ENCODE measurements around the gene AICDA.

AICDA gene

DNA sequence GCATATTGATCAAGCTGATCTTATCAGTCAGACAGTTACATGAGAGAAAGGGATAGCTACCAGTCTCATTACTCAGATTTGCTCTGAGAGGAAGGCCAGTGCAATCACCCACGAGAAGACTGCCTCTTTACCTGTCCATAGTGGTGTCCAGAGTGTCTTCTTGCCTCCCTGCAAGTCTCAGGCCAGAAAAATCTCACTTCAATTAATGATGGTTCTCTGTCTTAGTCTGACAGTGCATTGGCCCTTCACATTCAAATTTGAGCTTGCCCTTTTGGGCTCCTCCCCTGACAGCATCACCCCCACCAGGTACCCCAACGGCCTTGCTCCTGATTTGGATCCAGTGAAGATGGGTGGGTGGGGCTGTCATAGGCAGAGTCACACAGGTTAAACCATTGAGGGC lies at the start of gene AICDA:
Gene AICDA (minus strand): TSS at position 231 of the 400 bp plus-strand sequence. CDS start 92 bp downstream, at position 139.
- Histone ChIP-seq H3K4me2 (peak within 1 kb of the TSS; percentile 73), H3K9ac (no peak within 1 kb of the TSS), H3K27me3 (no peaks in the 10 kb centered on the region), H3K27ac (no peak within 1 kb of the TSS), H3K9me3 (no peaks in the 10 kb centered on the region), H3K36me3 (no peaks in the 10 kb centered on the region), H3K4me3 (no peak within 1 kb of the TSS), H3K4me1 (peaks cover 44% of the 10 kb centered on the region), H4K20me1 (no peaks in the 10 kb centered on the region)
- no peak for TF ChIP-seq Cebpa-rat (IDR thresholded peaks at IDR 0.05)

DNA sequence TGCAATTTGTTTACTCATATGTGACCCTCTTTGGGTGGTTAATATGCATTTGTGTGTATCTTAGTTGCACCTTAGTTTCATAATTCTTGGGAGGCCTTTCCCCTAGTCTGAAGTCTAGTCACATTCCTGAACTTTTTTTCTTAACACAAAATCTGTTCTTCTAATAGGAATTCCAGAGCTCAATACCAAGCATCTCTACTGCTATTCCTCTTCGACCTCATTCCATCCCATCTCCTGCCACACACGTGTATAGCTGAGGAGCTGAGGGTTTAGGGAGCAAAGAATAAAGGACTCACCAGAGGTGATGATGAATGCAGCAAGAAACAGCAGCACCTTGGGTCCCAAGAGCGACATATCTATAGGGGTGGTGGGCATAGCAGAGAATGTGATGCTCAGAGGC lies 49.1 kb upstream of the AICDA start:
- Histone ChIP-seq H3K9me3 (no peaks in the 10 kb centered on the region), H3K9ac (no peak overlapping the region), H3K36me3 (no peaks in the 10 kb centered on the region), H3K4me2 (no peak overlapping the region), H3K27ac (no peak overlapping the region), H3K27me3 (no peaks in the 10 kb centered on the region), H3K4me1 (no peaks in the 10 kb centered on the region), H3K4me3 (no peak overlapping the region), H4K20me1 (no peaks in the 10 kb centered on the region)
- no peak for TF ChIP-seq Cebpa-rat (IDR thresholded peaks at IDR 0.05)

DNA sequence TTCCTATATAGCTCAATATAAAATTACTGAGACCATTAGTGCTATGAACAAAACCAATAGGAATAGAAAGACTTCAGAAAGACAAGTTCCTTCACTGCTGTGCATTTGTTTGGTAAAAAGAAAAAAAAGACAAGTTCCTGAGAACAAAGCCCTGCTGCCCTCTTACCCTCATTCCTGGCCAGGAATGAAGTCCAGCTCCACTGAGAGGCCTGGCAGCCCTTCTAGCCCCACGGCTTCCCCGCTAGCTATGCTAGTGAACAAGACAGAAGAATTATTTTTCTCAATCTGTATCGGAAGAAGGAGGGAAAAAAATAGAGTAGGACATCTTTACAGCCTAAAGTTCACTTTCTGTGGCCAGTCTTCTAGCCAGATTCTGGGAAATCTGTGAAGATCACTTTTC lies 48.4 kb upstream of the AICDA start:
- H3K4me2 ChIP-seq = no peak overlapping the region
- no peak for TF ChIP-seq Cebpa-rat (IDR thresholded peaks at IDR 0.05)

DNA sequence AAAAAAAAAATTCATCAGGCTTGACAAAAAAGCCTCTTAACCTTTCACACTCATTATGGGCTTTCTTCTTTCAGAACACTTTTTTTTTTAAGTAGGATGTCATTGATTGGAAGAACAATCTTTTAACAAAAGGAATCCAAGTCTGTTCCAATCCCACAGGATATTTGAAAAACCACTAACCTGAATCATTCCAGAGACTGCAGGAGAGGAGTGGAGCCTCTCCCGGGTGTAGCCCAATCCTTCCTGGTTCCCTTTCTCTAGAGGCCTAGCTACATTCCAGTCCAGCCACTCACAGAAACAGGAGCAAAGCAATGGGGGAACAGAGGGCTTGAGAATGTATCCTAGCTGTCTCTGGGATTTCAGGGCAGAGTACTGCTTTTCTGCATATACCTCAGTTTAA lies 45.7 kb upstream of the AICDA start:
- H3K9ac ChIP-seq = no peak overlapping the region

More for the DNA sequence above, 48.4 kb upstream of the AICDA start:
- no peaks in the 10 kb centered on the region for H4K20me1 ChIP-seq
- H3K4me1 ChIP-seq = no peaks in the 10 kb centered on the region
- H3K9ac ChIP-seq = no peak overlapping the region
- no peaks in the 10 kb centered on the region for H3K36me3 ChIP-seq
- no peak overlapping the region for H3K27ac ChIP-seq
- H3K4me3 ChIP-seq = no peak overlapping the region
- no peaks in the 10 kb centered on the region for H3K9me3 ChIP-seq
- no peaks in the 10 kb centered on the region for H3K27me3 ChIP-seq

DNA sequence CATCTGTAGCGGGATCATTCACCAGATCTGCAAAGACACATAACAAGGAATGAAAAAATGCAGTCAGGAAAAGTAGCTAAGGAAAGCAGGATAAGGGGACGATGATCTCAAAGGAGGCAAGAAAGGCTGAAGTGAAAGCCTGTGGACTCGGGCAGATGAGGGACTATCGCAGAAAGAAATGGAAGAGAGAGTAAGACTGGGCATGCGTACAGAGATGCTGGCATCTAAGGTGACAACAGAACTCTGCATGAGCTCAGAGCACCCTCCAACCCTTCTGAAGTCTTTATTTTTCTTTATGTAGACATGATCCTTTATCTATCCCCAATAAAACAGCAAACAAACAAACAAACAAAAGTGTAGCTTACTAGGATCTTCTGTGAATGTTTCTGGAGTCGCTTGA lies 42.8 kb upstream of the AICDA start:
- no peaks in the 10 kb centered on the region for H4K20me1 ChIP-seq
- no peak for TF ChIP-seq Cebpa-rat (IDR thresholded peaks at IDR 0.05)
- no peak overlapping the region for H3K27ac ChIP-seq
- H3K27me3 ChIP-seq = no peaks in the 10 kb centered on the region
- no peak overlapping the region for H3K4me2 ChIP-seq
- H3K9ac ChIP-seq = no peak overlapping the region
- no peak overlapping the region for H3K4me3 ChIP-seq
- no peaks in the 10 kb centered on the region for H3K36me3 ChIP-seq
- no peaks in the 10 kb centered on the region for H3K9me3 ChIP-seq
- H3K4me1 ChIP-seq = no peaks in the 10 kb centered on the region

More for the DNA sequence above, 45.7 kb upstream of the AICDA start:
- no peak overlapping the region for H3K4me3 ChIP-seq
- no peaks in the 10 kb centered on the region for H3K9me3 ChIP-seq
- no peak for TF ChIP-seq Cebpa-rat (IDR thresholded peaks at IDR 0.05)
- H3K36me3 ChIP-seq = no peaks in the 10 kb centered on the region
- no peaks in the 10 kb centered on the region for H3K27me3 ChIP-seq
- H4K20me1 ChIP-seq = no peaks in the 10 kb centered on the region
- H3K4me2 ChIP-seq = no peak overlapping the region
- no peaks in the 10 kb centered on the region for H3K4me1 ChIP-seq
- no peak overlapping the region for H3K27ac ChIP-seq

DNA sequence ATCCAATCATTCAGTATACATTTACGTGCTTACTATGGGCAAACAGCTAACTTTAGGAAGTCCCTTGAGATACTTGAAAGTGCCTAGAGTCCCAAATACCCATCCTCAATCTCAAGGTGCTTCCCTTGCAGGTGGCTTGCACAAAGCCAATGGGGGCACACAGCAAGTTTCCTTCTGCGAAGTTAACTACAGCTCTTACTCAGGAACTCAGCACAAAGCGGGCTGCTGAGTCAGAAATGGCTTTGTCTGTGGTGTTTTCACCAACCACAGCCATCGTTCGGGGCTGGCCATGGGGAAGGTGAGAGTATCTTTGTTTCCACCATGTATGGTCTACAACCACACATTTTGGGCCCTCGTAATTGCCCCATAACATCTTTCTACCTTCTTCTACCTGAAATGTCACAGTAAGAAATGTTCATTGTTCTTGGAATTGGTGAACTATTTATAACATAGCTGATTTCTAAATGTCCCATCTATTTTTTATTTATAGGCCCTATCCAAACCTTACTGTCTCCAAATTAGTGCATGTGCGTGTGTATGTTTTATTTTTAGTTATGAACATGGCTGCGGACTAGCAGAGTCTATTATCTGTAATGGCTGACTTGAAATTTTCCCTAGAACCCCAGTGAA lies 36.0 kb upstream of the AICDA start:
- no peaks in the 10 kb centered on the region for H4K20me1 ChIP-seq
- H3K4me1 ChIP-seq = peaks cover 37% of the 10 kb centered on the region
- H3K9me3 ChIP-seq = no peaks in the 10 kb centered on the region
- no peak overlapping the region for H3K27ac ChIP-seq
- H3K4me2 ChIP-seq = peak overlapping the region; percentile 49
- no peak overlapping the region for H3K9ac ChIP-seq
- H3K27me3 ChIP-seq = no peaks in the 10 kb centered on the region
- TF ChIP-seq Cebpa-rat (IDR thresholded peaks at IDR 0.05) = no peak
- no peak overlapping the region for H3K4me3 ChIP-seq
- no peaks in the 10 kb centered on the region for H3K36me3 ChIP-seq

DNA sequence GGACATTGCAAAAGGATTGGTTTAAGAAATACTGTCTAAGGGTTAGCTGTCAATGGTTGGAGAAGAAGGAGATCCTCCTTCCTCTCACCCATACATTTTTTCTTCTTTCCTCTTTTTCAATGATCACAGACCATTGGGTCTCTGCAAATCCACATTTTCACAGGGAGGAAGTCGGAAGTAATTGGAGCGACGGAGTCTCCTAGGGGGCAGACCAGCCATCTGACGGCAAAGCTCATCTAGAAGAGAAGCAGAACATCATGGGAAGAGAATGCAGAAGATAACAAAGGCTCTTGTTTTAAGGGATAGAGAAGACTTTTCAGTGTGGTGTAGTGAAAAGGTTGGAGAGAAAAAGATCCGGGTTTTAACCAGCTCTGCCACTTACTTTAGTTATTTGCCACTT lies 35.3 kb upstream of the AICDA start:
- Histone ChIP-seq H4K20me1 (no peaks in the 10 kb centered on the region), H3K27ac (no peak overlapping the region), H3K27me3 (no peaks in the 10 kb centered on the region), H3K9me3 (no peaks in the 10 kb centered on the region), H3K9ac (no peak overlapping the region), H3K4me1 (peaks cover 40% of the 10 kb centered on the region), H3K4me2 (no peak overlapping the region), H3K36me3 (no peaks in the 10 kb centered on the region), H3K4me3 (no peak overlapping the region)
- no peak for TF ChIP-seq Cebpa-rat (IDR thresholded peaks at IDR 0.05)

DNA sequence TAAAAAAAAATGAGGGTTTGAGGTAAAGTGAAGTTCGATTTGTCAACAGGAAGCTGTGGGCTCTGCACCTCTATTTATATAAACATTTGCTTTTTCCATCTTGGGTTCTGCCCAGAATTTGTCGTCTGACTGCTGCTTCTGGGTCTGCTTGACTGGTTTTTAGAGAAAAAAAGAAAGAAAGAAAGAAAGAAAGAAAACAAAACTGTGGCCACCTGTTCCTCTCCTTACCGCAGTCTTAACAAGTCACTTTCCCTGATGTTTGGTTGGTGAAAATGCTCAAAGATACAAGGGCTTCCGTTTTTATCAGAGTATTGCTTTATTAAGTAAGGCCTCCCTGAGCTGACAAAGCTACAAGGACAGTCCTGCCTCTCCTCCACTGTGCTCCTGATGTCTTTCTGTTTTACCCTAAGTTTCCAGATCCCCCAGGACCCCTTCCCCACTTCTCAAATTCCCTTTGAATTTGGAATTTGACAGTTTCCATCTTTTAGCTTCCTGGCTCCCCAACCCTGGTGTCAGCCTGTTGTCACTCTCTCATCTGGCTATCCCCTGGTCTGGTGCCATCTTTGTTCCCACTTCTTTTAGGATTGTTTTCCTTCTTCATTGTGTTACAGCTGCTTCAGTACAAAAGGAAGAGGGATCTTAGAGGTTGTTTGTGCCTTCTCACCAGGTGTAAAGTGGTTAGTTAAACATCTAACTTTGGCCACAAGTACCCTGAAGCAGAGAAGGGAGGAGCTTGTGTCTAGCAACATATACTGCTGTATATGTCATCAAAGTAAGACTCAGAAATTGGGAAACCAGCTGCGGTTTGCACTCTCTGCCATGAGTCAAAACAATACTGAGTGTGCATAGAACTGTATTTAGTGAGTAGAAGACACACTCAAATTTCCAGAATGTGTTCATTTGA lies 31.9 kb upstream of the AICDA start:
- peak overlapping the region; percentile 84 for H3K27ac ChIP-seq
- TF ChIP-seq Cebpa-rat (IDR thresholded peaks at IDR 0.05) = no peak
- H3K4me2 ChIP-seq = peak overlapping the region; percentile 74
- no peaks in the 10 kb centered on the region for H3K27me3 ChIP-seq
- no peak overlapping the region; the same call in 1 of the 2 replicates for H3K4me3 ChIP-seq
- H3K9me3 ChIP-seq = 0 out of 2 replicates have a peak, but pooled peaks cover 11% of the 10 kb centered on the region
- H3K36me3 ChIP-seq = no peaks in the 10 kb centered on the region
- H3K9ac ChIP-seq = peak overlapping the region; percentile 59; the same call in 1 of the 2 replicates
- H3K4me1 ChIP-seq = peaks cover 40% of the 10 kb centered on the region
- H4K20me1 ChIP-seq = no peaks in the 10 kb centered on the region

DNA sequence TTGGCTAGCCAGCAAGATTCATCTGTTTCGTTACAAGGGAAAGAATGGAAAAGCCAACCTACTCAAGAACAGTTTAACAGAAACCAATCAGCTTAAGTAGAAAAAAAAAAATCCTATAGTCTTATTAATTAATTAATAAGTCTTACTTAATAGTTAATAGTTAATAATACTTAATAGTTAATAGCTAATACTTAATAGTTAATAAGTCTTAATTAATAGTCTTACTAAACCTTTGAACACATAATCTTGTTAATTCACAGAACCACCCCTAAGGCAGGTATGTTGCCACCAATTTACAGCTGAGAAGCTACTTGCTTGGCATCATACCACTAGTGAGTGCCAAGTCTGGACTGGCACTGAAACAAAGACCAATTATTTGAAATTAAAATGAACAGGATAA lies 30.1 kb upstream of the AICDA start:
- H3K9ac ChIP-seq = no peak overlapping the region
- 0 out of 2 replicates have a peak, but pooled peaks cover 11% of the 10 kb centered on the region for H3K9me3 ChIP-seq
- no peak overlapping the region for H3K4me3 ChIP-seq
- no peak overlapping the region for H3K4me2 ChIP-seq
- no peak overlapping the region for H3K27ac ChIP-seq
- H3K27me3 ChIP-seq = no peaks in the 10 kb centered on the region
- no peaks in the 10 kb centered on the region for H3K36me3 ChIP-seq
- peaks cover 35% of the 10 kb centered on the region for H3K4me1 ChIP-seq
- H4K20me1 ChIP-seq = no peaks in the 10 kb centered on the region
- TF ChIP-seq Cebpa-rat (IDR thresholded peaks at IDR 0.05) = no peak

DNA sequence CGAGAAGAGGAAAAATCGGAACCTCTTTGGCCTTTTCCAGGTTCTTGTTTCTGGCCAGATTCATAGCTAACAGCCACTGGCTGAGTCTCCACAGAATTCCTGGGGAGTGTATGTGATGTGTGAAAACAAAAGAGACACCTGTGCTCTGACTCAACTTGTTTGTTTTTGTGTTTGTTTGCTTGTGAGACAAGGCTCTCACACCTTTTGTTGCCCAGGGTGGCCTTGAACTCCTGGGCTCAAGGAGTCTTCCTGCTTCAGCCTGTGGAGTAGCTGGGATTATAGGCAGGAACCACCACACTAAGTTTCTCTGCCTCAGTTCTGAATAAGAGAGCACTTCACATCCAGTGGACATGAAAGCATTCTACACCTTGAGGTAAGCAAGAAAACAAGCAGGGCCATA lies 27.3 kb upstream of the AICDA start:
- Histone ChIP-seq H3K27me3 (no peaks in the 10 kb centered on the region), H3K9ac (no peak overlapping the region), H3K27ac (no peak overlapping the region), H4K20me1 (no peaks in the 10 kb centered on the region), H3K9me3 (0 out of 2 replicates have a peak, but pooled peaks cover 11% of the 10 kb centered on the region), H3K4me1 (peaks cover 29% of the 10 kb centered on the region), H3K36me3 (no peaks in the 10 kb centered on the region), H3K4me3 (no peak overlapping the region), H3K4me2 (no peak overlapping the region)
- TF ChIP-seq Cebpa-rat (IDR thresholded peaks at IDR 0.05) = no peak

Data from BLaER1 (cell line).